ENCODE data around the gene RRAGD.

RRAGD gene, protein sequence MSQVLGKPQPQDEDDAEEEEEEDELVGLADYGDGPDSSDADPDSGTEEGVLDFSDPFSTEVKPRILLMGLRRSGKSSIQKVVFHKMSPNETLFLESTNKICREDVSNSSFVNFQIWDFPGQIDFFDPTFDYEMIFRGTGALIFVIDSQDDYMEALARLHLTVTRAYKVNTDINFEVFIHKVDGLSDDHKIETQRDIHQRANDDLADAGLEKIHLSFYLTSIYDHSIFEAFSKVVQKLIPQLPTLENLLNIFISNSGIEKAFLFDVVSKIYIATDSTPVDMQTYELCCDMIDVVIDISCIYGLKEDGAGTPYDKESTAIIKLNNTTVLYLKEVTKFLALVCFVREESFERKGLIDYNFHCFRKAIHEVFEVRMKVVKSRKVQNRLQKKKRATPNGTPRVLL

DNA sequence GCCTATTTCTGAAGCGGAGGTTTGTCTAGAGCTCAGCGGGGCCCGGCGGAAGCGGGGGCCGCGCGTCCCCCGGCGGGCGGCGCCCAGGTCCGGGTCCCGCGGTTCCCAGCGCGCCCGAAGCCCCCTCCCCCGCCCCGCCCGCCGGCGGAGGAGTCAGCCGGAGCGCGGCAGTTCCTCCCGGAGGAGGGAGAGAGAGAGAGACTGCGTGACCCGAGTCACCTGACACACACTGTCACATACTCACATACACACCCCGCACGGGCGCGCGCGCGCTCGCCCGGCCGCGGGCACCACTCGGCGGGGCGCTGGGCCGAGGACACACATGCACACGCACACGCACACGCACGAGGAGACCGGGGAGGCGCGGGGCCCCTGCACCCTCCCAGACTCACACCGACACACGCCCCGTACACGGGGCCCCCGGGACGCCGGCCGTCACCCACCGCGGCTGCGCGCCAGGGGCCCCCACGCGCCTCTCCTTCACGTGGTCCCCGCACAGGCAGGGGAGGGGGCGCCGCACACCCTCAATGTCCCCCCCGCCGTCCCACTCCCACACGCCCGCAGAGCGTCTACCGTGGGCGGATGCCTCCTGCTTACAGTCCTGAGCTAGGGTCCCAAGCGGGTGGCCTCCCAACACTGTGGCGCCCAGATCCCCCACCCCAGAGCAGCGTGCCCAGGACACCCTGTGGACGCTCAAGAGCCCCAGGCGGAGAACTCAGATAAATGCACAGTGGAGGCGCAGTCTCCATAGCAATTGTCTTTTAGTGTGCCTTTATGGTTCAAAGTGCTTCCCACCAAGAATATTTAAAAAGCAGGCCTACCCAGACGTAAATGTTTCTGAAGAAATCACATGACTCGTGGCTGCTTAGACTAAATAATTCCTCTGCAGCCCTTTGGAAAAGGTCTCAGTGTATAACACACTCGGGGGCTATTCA lies at the start of gene RRAGD:
RRAGD (minus strand) TSS at position 203 of the 935 bp plus-strand sequence. CDS start 280 bp downstream, outside the sequence.
- peak; percentile 67 for DNase-seq (ENCODE audit: low spot score)

- DNase-seq (ENCODE audit: low spot score) = no peak
Measured at GRCh38 chr6:89460713-89461112, 48.6 kb upstream of the RRAGD start.

DNA sequence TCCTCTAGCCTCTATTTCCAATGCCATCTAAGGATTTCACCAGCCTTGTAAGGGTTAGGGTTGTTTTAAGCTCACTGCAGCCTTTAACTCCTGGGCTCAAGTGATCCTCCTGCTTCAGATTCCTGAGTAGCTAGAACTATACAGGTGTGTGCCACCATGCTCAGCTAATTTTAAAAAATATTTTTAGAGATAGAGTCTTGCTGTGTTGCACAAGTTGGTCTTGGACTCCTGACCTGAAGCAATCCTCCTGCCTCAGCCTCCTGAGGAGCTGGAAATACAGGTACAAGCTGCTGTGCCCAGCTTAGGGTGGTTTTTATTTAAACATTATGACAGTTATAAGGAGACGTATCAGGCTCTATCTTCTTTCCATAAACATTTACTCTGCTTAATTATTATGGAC lies 47.4 kb upstream of the RRAGD start:
- DNase-seq (ENCODE audit: low spot score) = no peak

- no peak for DNase-seq (ENCODE audit: low spot score)
Measured at GRCh38 chr6:89458704-89459103, 46.6 kb upstream of the RRAGD start.

DNA sequence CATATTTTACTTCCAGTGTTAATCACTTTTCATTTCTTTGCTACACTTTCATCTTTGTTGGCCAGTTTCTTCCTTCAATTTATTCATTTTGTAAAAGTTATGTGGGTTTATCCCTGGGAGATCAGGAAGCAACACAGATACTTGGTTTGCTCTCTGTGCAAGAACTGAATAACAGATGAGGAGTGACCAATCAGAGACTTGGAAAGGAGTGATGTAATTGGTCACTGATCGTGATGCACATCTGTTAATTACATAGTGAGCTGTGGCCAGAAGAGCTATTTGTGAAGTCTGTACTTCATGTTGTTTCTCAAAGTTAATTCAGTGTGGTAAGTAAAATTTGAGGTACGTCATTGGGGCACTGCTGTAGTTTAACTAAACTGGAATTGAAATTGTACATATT lies 42.2 kb upstream of the RRAGD start:
- DNase-seq (ENCODE audit: low spot score) = no peak

DNA sequence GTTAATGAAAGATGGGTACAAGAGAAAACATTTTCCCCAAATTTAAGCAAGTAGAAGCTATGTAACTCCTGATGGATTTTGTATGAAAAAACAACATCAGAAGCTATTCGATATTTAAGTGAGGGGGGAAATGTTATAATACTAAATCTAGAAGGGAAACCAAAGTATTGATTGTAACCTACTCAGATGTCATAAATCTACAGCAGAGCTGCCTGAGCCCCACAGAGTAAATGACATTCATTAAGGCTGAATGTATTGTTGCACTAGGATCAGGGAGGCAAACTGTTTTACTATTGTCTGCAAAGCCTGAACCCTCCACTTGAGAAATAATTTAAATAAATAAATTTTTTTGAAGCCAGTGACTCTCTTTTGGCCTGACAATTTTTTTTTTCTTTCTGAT lies 40.2 kb upstream of the RRAGD start:
- no peak for DNase-seq (ENCODE audit: low spot score)

DNA sequence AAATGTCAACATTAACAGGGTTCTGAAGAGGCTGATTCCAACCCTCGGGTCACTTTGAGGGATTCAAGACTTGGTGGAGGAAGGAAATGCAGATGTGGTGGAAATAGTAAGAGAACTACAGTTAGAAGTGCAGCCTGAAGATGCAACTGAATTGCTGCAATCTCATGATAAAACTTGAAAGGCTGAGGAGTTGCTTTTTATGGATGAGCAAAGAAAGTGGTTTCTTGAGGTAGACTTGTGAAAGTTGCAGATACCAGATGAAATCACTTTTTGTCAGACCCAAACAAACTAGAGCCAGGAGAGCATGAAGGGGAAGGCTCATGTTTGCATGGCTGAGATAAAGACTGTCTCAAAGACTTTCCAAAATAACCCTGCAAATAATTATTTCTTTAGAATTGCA lies 37.1 kb upstream of the RRAGD start:
- DNase-seq (ENCODE audit: low spot score) = no peak

- peak; percentile 78 for DNase-seq (ENCODE audit: low spot score)
Measured at GRCh38 chr6:89443658-89444057, 31.6 kb upstream of the RRAGD start.

DNA sequence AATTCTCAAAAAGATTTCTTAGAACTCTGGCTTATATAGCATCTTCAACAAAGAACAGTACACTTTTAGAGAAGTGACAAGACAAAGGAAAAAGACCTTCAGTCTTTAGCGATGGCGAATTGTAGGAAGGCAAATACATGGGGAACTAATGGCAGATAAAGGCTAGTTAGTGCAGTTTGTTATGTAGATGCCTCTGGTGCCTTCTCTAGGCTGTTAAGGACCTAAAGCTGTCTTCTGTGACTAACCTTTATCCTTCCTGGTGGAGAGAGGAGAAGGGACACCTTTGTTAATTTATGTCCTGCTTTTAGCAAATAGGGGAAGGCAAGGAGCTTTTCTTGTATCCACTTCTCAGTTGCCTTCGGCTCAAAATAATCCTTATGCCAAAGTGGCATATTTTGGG lies 28.1 kb upstream of the RRAGD start:
- DNase-seq (ENCODE audit: low spot score) = no peak

GRCh38 chr6:89439014-89439413 lies 26.9 kb upstream of the RRAGD start:
- DNase-seq (ENCODE audit: low spot score) = no peak

DNA sequence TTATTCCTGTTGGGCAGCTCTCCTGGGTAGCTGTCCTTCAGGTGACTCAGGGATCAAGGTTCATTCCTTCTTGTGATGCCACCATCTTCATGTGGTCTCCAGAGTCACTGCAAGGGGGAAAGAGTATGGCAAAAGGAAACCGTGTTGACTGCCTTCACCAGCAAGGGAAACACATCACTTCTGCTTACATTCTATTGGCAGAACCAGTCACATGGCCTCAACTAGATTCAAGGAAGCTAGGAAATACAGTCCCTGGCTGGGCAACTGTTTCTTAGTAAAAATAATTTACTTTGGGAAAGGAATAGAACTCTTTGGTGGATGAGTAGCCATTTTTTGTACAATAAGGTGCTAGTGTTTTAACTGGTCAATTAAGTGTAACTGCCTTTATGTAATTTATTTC lies 26.2 kb upstream of the RRAGD start:
- peak; percentile 36 for DNase-seq (ENCODE audit: low spot score)

DNA sequence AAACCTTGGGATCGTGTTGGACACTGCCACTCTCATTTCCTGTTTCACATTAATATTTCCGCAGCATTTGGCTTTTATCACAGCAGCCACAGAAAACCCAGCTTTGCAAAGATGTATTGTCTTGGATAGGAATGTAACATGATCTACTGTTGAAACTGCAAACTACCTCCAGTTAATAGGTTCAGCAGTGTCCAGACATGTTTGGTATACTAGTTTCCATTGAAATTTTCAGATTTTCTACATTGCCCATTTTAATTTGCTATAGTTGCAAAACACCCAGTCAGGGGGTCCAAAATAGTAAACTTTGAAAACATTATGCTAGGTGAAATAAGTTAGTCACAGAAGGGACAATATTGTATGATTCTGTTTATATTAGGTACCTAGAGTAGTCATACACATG lies 24.2 kb upstream of the RRAGD start:
- no peak for DNase-seq (ENCODE audit: low spot score)

DNA sequence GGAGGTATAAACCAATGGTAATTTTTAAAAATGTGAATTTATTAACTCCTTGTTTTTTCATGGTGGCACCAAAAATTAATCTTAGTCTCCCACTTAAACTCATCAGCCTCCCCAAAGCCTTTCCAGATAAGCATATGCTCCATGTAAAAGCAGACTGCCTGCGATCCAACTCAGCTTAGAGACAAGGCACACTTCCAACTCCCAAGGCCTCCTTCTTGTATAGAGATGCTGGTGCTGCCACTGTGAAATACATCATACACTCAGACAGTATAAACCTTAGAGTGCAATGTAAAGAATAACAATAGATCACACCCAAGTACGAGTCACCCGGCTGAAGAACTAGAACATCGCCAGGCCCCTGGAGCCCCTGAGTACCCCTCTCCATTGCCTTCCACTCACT lies 22.9 kb upstream of the RRAGD start:
- DNase-seq (ENCODE audit: low spot score) = no peak

GRCh38 chr6:89434150-89434499 lies 22.1 kb upstream of the RRAGD start:
- no peak for DNase-seq (ENCODE audit: low spot score)

DNA sequence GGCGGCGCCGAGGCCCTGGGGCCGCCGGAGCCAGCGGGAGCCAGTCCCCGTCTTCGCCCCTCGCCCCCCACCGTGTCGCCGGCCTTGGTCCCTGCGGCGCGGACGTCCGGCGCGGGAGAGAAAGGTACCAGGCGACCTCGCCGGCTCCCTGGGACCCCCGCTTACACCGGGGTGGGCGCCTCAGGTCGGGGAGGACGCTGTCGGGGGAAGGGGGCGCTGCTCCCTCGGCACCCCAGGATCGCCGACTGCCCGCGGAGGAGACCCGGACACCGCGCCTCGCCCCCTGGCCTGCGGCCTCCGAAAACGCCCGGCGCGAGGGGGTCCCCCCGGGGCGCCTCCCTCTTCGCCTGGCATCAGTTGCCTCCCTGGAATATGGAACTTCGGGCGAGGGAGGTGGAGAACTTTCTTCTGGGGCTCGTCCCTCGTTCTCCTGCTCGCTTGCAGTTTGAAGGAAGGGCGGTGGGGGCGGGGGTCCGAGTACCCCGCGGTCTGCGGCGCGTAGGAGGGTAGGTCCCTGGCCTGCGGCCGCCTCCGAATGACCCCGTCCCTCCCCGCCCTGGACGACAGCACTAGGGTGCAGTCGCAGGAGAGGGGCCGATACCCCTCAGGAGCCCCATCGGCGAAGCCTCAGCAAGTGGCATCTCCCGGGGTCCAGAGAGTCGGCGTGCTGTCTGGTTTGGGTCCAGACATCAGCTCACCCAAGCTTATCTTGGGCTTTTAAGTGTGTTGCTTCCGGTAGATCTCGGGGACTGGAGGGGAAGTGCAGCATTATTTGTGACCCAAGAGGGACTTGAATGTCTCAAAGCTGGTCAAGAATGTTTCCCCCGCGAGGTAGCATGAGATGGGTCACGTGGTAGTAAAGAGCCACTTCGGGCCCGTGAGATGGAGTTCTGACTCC lies 21.4 kb upstream of the RRAGD start:
- peak; percentile 57 for DNase-seq (ENCODE audit: low spot score)

DNA sequence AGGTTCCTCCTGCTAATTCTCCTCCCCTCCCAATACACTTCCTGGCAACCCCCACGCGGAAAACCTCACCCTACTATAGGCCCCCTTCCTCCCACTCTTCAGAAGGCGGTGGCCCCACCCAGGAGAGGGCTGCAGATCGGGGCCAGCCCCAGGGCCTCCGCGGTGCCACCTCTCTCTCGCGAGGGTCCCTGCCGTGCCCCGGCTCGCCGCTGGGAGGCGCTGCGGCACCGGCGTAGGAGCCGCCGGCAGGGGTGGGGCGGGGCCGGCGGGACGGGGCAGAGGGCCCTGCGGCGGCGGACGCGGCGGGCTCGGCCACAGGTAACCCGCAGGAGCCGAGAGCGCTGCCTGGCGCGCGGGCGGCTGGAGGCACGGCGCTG lies 20.8 kb upstream of the RRAGD start, which contains the start of gene ANKRD6:
ANKRD6 (plus strand) TSS at position 278 of the 377 bp plus-strand sequence. CDS start 133,825 bp downstream, outside the sequence.
- DNase-seq (ENCODE audit: low spot score) = peak; percentile 79

DNA sequence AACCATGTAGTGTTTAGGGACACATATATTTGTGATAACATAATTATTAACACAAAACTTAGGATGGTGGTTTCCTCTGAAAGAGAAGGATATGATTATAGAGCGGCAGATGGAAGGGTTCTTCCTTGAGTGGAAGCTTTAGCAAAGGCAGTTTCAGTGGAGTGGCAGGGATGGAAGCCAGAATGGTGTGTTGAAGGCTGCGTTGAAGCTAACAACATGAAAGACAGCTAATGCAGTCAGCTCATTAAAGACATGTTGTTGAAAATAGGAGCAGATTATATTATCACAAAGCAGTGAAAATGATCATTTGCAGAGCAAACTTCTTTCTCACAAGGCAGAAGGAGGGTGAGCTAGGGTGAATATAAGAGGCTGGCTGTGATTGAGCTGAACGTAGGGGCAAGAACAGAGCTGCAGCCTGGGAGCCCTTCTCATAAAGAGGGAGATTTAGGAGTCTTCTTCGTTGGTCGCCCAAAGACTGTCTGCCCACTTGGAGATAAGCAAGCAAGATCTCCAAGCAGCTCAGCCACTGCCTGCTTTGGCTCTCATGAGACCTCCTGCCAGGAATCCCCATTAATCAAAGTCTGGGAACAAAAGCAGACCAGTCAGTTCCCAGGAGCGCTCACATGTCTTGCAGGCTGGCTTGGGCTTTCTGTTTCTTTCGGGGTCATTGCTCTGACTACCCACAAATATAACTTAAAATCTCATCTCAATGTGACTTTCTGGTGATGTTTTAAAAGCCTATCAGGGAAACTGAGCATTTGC lies 18.3 kb upstream of the RRAGD start:
- no peak for DNase-seq (ENCODE audit: low spot score)

- no peak for DNase-seq (ENCODE audit: low spot score)
Measured at GRCh38 chr6:89416796-89417195, 4.7 kb upstream of the RRAGD start.

GRCh38 chr6:89415185-89415584 lies 3.1 kb upstream of the RRAGD start:
- DNase-seq (ENCODE audit: low spot score) = no peak

GRCh38 chr6:89414215-89414614 lies 2.1 kb upstream of the RRAGD start:
- DNase-seq (ENCODE audit: low spot score) = no peak

DNA sequence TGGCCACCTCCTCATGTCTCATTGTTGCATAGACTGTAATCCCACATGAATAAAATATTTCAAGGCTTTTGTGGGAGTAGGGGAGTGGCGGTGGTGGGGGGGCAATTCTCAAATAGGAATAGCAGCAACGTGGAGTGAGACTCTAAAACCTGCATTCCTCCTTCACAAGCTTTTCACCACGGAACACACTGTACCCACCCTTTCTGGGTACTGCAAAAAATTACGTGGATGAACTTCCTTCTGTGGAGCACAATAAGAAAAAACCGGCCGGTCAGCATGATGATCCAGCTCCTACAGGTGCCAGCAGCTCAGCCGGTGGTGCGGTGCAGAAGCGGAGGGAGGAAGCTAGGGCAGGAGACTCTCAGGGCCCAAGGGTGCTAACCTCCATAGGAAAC lies 930 bp upstream of the RRAGD start:
- DNase-seq (ENCODE audit: low spot score) = no peak

Measured in kidney tubule cell (primary cell).